Neural progenitor cell (in vitro differentiated cells): ENCODE measurements around the gene SLC5A3. TPM values are rescaled to one million over a fixed set of nuclear protein-coding genes. Genes with fewer than 3 reads are reported as not detected.

Experiments used
- DNase-seq: peaks from one replicate; pipeline ENCODE4 v3.0.0-alpha.2; 2016; ENCODE audit warnings: low spot score
- H2AFZ ChIP-seq: fragments of 200-600 bp; sonication (generic); replicated peaks from 2 replicates; pipeline ENCODE4 v1.6.1; 2016; ENCODE audit warnings: antibody characterized with exemption
- H3F3A ChIP-seq: fragments of 200-600 bp; sonication (generic); 2 replicates; pipeline ENCODE4 v1.6.1; 2016; ENCODE audit warnings: antibody characterized with exemption, low read depth
- H3K27ac ChIP-seq: fragments of 200-600 bp; sonication (generic); 2 replicates; pipeline ENCODE4 v1.5.1; 2016; ENCODE audit warnings: mild to moderate bottlenecking
- H3K27me3 ChIP-seq: fragments of 200-600 bp; sonication (generic); 2 replicates; pipeline ENCODE4 v1.6.1; 2016; ENCODE audit warnings: mild to moderate bottlenecking, moderate library complexity
- H3K36me3 ChIP-seq: fragments of 200-600 bp; sonication (generic); 2 replicates; pipeline ENCODE4 v1.5.1; 2016
- H3K4me1 ChIP-seq: fragments of 200-600 bp; sonication (generic); 2 replicates; pipeline ENCODE4 v1.6.1; 2016; ENCODE audit warnings: mixed run types
- H3K4me2 ChIP-seq: fragments of 200-600 bp; sonication (generic); 2 replicates; pipeline ENCODE4 v1.6.1; 2016
- H3K4me3 ChIP-seq: fragments of 200-600 bp; sonication (generic); 2 replicates; pipeline ENCODE4 v1.5.1; 2016
- H3K79me2 ChIP-seq: fragments of 200-600 bp; sonication (generic); 2 replicates; pipeline ENCODE4 v1.6.1; 2016; ENCODE audit warnings: low read depth
- H3K9ac ChIP-seq: fragments of 200-600 bp; sonication (generic); 2 replicates; pipeline ENCODE4 v1.6.1; 2016
- H3K9me3 ChIP-seq: fragments of 200-600 bp; sonication (generic); 2 replicates; pipeline ENCODE4 v1.5.1; 2016; ENCODE audit warnings: low read depth
- H4K20me1 ChIP-seq: fragments of 200-600 bp; sonication (generic); 2 replicates; pipeline ENCODE4 v1.6.1; 2016; ENCODE audit warnings: low read depth
- H3K27ac Mint-ChIP-seq: 3 replicates; pipeline ENCODE4 v1.8.0; 2021; ENCODE audit warnings: mixed read lengths
- H3K27me3 Mint-ChIP-seq: 2 replicates; pipeline ENCODE4 v1.8.0; 2022; ENCODE audit warnings: low read depth, mild to moderate bottlenecking, inconsistent platforms, moderate library complexity, mixed read lengths; ENCODE audit not compliant: insufficient read depth
- H3K36me3 Mint-ChIP-seq: 3 replicates; pipeline ENCODE4 v1.8.0; 2021; ENCODE audit warnings: mixed read lengths
- H3K4me1 Mint-ChIP-seq: 3 replicates; pipeline ENCODE4 v1.8.0; 2021; ENCODE audit warnings: mixed read lengths
- H3K4me3 Mint-ChIP-seq: 3 replicates; pipeline ENCODE4 v1.8.0; 2021; ENCODE audit warnings: mild to moderate bottlenecking, moderate library complexity, mixed read lengths
- H3K9me3 Mint-ChIP-seq: 3 replicates; pipeline ENCODE4 v1.8.0; 2020; ENCODE audit warnings: mixed read lengths
- EZH2 ChIP-seq: fragments of 200-600 bp; sonication (generic); IDR thresholded peaks from 2 replicates; pipeline ENCODE4 v1.6.1; 2017; ENCODE audit warnings: antibody characterized with exemption, mild to moderate bottlenecking, moderate library complexity
- EZH2phosphoT487 ChIP-seq: fragments of 200-600 bp; sonication (generic); IDR thresholded peaks from 2 replicates; pipeline ENCODE4 v1.6.1; 2017; ENCODE audit warnings: antibody characterized with exemption
- total RNA-seq: library from RNA; depleted of rRNA; stranded (reverse); fragments of >200 nt; gene quantifications from 2 replicates; pipeline ENCODE4 v1.2.3, GENCODE V29; 2015; ENCODE audit warnings: low replicate concordance
- TF ChIP-seq, protein P1 (sequence below): fragments of 200-600 bp; sonication (generic); IDR thresholded peaks from 2 replicates; pipeline ENCODE4 v1.5.1; 2017; ENCODE audit warnings: antibody characterized with exemption, mild to moderate bottlenecking

SLC5A3 gene
- total RNA-seq, 1 donor from 2014 or later: 44.3 TPM

DNA sequence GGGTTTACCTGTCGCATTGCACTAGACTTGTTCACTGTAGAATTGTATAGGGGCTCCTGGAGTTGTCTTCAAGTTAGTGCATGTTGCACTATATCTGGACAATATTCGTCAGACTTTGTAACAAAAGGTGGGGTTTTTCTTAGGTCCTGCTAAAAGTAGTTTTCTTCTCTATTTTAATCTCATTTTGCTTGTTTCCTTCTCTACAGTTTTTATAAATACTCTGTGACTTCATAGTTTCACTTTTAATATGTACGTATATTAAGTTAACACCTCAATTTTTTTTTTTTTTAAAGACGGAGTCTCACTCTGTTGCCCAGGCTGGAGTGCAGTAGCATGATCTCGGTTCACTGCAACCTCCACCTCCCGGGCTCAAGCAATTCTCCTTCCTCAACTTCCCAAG is 26.5 kb upstream of the SLC5A3 start:
- Histone ChIP-seq H3K79me2 (no peaks in the 10 kb centered on the region), H3K9ac (no peak overlapping the region), H3K27me3 (no peaks in the 10 kb centered on the region), H3K4me1 (no peaks in the 10 kb centered on the region), H2AFZ (no peak overlapping the region), H3K36me3 (no peaks in the 10 kb centered on the region), H3K4me2 (no peak overlapping the region), H3K27ac (no peak overlapping the region), H4K20me1 (no peaks in the 10 kb centered on the region), H3K9me3 (no peaks in the 10 kb centered on the region), H3K4me3 (no peak overlapping the region), H3F3A (no peaks in the 10 kb centered on the region)
- Mint-ChIP-seq H3K27ac (no peak overlapping the region), H3K9me3 (peaks cover 7% of the 10 kb centered on the region), H3K36me3 (no peaks in the 10 kb centered on the region), H3K4me3 (no peak overlapping the region), H3K4me1 (no peaks in the 10 kb centered on the region), H3K27me3 (peaks cover 3% of the 10 kb centered on the region)
- TF ChIP-seq EZH2 (no peak), EZH2phosphoT487 (no peak)
- TF ChIP-seq, protein P1, sequence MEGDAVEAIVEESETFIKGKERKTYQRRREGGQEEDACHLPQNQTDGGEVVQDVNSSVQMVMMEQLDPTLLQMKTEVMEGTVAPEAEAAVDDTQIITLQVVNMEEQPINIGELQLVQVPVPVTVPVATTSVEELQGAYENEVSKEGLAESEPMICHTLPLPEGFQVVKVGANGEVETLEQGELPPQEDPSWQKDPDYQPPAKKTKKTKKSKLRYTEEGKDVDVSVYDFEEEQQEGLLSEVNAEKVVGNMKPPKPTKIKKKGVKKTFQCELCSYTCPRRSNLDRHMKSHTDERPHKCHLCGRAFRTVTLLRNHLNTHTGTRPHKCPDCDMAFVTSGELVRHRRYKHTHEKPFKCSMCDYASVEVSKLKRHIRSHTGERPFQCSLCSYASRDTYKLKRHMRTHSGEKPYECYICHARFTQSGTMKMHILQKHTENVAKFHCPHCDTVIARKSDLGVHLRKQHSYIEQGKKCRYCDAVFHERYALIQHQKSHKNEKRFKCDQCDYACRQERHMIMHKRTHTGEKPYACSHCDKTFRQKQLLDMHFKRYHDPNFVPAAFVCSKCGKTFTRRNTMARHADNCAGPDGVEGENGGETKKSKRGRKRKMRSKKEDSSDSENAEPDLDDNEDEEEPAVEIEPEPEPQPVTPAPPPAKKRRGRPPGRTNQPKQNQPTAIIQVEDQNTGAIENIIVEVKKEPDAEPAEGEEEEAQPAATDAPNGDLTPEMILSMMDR: no peak
- no peak for DNase-seq

DNA sequence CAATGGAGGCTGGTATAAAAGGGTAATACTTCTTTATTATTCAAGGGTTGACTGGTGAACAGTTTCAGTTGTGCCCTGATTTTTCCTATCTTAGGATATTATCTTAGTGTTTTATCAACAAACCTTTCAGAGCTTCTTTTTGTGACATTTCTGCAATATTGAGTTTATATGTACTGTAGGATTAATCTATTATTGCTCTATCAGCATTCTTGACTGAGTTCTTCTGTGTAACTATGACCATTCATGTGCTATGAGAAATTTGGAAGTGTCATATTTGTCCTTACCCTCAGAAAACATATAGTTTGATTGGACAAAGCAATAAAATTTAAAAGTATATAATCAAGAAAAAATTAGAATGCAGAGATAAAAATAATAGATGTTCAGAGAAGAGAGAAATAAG is 25.5 kb upstream of the SLC5A3 start:
- no peak overlapping the region for H3K4me3 ChIP-seq
- no peak overlapping the region for H3K4me3 Mint-ChIP-seq
- H3K4me2 ChIP-seq: no peak overlapping the region
- no peak overlapping the region for H3K9ac ChIP-seq
- peaks cover 7% of the 10 kb centered on the region for H3K9me3 Mint-ChIP-seq
- no peak overlapping the region for H2AFZ ChIP-seq
- no peak overlapping the region for H3K27ac Mint-ChIP-seq
- H3K27me3 ChIP-seq: no peaks in the 10 kb centered on the region
- H3K4me1 Mint-ChIP-seq: no peaks in the 10 kb centered on the region
- no peak for TF ChIP-seq EZH2
- TF ChIP-seq, protein P1: no peak
- no peak for TF ChIP-seq EZH2phosphoT487
- no peaks in the 10 kb centered on the region for H3K36me3 Mint-ChIP-seq
- no peaks in the 10 kb centered on the region for H3K79me2 ChIP-seq
- H3F3A ChIP-seq: no peaks in the 10 kb centered on the region
- no peaks in the 10 kb centered on the region for H3K9me3 ChIP-seq
- peaks cover 3% of the 10 kb centered on the region for H3K27me3 Mint-ChIP-seq
- H3K4me1 ChIP-seq: no peaks in the 10 kb centered on the region
- no peaks in the 10 kb centered on the region for H4K20me1 ChIP-seq
- no peaks in the 10 kb centered on the region for H3K36me3 ChIP-seq
- no peak for DNase-seq
- no peak overlapping the region for H3K27ac ChIP-seq

DNA sequence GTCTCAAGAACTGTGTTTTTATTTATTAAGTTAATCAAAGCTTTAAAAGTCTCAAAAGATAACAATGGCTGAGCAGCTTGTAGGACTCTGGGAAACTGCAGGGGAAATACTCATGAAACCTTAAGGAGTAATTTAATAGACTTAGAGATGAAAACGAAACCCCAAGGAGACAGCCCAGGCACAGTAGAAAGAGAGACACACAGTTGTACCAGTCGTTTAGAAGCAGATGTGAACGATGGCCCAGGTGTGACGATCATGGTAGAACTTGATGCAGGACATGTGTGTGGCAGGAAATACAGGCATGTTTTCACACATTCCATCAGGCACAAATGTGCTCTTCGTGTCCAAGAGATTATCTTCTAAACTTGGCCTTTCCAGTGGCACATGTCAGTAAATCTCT is 21.2 kb upstream of the SLC5A3 start:
- Histone ChIP-seq H3K9ac (no peak overlapping the region), H4K20me1 (no peaks in the 10 kb centered on the region), H3K27ac (no peak overlapping the region), H3K4me2 (no peak overlapping the region), H2AFZ (no peak overlapping the region), H3K4me3 (no peak overlapping the region), H3K9me3 (no peaks in the 10 kb centered on the region), H3K36me3 (no peaks in the 10 kb centered on the region), H3F3A (no peaks in the 10 kb centered on the region), H3K79me2 (no peaks in the 10 kb centered on the region), H3K4me1 (no peaks in the 10 kb centered on the region), H3K27me3 (no peaks in the 10 kb centered on the region)
- H3K4me1 Mint-ChIP-seq: no peaks in the 10 kb centered on the region
- no peak for DNase-seq
- no peaks in the 10 kb centered on the region for H3K36me3 Mint-ChIP-seq
- no peak overlapping the region for H3K27ac Mint-ChIP-seq
- H3K4me3 Mint-ChIP-seq: no peak overlapping the region
- peaks cover 5% of the 10 kb centered on the region for H3K27me3 Mint-ChIP-seq
- TF ChIP-seq, protein P1: no peak
- TF ChIP-seq EZH2phosphoT487 (no peak), EZH2 (no peak)
- peaks cover 3% of the 10 kb centered on the region for H3K9me3 Mint-ChIP-seq

DNA sequence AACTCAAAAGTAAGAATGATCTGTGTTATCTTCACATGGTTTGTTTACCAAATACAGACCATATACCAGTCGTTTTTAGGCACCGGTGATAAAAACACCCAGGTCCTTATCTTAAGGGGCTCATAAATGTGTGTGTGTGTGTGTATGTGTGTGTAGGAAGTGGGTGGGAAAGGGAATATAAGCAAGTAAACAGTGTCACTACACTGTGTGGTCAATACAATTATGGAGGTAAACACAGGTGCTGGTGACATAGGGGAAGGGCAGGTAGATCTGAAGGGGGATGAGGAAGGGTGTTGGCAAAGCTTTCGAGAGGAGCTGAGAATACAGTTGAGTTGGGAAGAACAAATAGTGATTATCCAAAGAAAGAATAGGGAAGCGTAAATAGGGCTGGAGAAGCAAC is 19.1 kb upstream of the SLC5A3 start:
- no peak overlapping the region for H3K9ac ChIP-seq
- no peaks in the 10 kb centered on the region for H3K27me3 ChIP-seq
- DNase-seq: no peak
- H3K27ac Mint-ChIP-seq: peak overlapping the region; percentile 6
- no peaks in the 10 kb centered on the region for H3K9me3 ChIP-seq
- no peak overlapping the region for H3K4me3 ChIP-seq
- H3K36me3 ChIP-seq: no peaks in the 10 kb centered on the region
- H3K27ac ChIP-seq: no peak overlapping the region
- H3K4me2 ChIP-seq: no peak overlapping the region
- H4K20me1 ChIP-seq: no peaks in the 10 kb centered on the region
- H3K4me3 Mint-ChIP-seq: no peak overlapping the region
- no peaks in the 10 kb centered on the region for H3K4me1 ChIP-seq
- H3K27me3 Mint-ChIP-seq: peaks cover 2% of the 10 kb centered on the region
- TF ChIP-seq, protein P1: no peak
- no peak for TF ChIP-seq EZH2phosphoT487
- TF ChIP-seq EZH2: no peak
- no peaks in the 10 kb centered on the region for H3K4me1 Mint-ChIP-seq
- no peaks in the 10 kb centered on the region for H3K79me2 ChIP-seq
- H3K9me3 Mint-ChIP-seq: no peaks in the 10 kb centered on the region
- no peaks in the 10 kb centered on the region for H3F3A ChIP-seq
- H2AFZ ChIP-seq: no peak overlapping the region
- no peaks in the 10 kb centered on the region for H3K36me3 Mint-ChIP-seq
